IMR-90 (cell line): ENCODE results near the gene PARD6G. TPM values are rescaled to one million over a fixed set of nuclear protein-coding genes. Genes with fewer than 3 reads are reported as not detected.

Source experiments
- ATAC-seq: fragments of 200-7000 bp; cut with Tn5 transposase; 2 replicates; pipeline ENCODE4 v1.9.1; 2020; ENCODE audit warnings: low read depth, mild to moderate bottlenecking, moderate library complexity
- BruUV-seq: library from RNA; stranded (reverse); fragments of 400-500 nt; replicated peaks from 2 replicates; lab custom pipeline; 2021; lab: Mats Ljungman, UMichigan
- CTCF ChIA-PET: fragments of 300-600 bp; formaldehyde crosslinking; extraction: SDS; loops from one replicate; lab custom pipeline; 2021; ENCODE audit warnings: antibody characterized with exemption; lab: Yijun Ruan, JAX
- POLR2A ChIA-PET: fragments of 300-600 bp; sonication (Branson Sonifier 250); formaldehyde crosslinking; loops from one replicate; lab custom pipeline; 2022; ENCODE audit warnings: antibody characterized with exemption; ENCODE audit not compliant: unreplicated experiment; lab: Charles Lee
- DNase-seq: peaks from one replicate; pipeline ENCODE4 v3.0.0; 2013
- H2AFZ ChIP-seq: replicated peaks from 2 replicates; pipeline ENCODE3; 2013; ENCODE audit warnings: low read length, mild to moderate bottlenecking; ENCODE audit not compliant: poor library complexity
- H2AK5ac ChIP-seq: 2 replicates; pipeline ENCODE4 v1.6.1; 2013; ENCODE audit warnings: low read depth, low read length, inconsistent platforms
- H2AK9ac ChIP-seq: replicated peaks from 2 replicates; pipeline ENCODE3; 2013; ENCODE audit warnings: mild to moderate bottlenecking, low read depth, low read length, moderate library complexity; ENCODE audit not compliant: poor library complexity
- H2BK120ac ChIP-seq: 2 replicates; pipeline ENCODE4 v1.6.1; 2013; ENCODE audit warnings: low read depth, low read length, inconsistent platforms
- H2BK15ac ChIP-seq: 3 replicates; pipeline ENCODE4 v1.6.1; 2013; ENCODE audit warnings: low read depth, low read length, inconsistent platforms
- H2BK20ac ChIP-seq: 2 replicates; pipeline ENCODE4 v1.6.1; 2013; ENCODE audit warnings: low read depth, mild to moderate bottlenecking, inconsistent platforms, low read length, moderate library complexity
- H2BK5ac ChIP-seq: 2 replicates; pipeline ENCODE4 v1.6.1; 2013; ENCODE audit warnings: mild to moderate bottlenecking, low read depth, low read length, inconsistent platforms; ENCODE audit not compliant: poor library complexity, severe bottlenecking
- H3K14ac ChIP-seq: replicated peaks from 2 replicates; pipeline ENCODE4 v1.6.1; 2013; ENCODE audit warnings: low read depth, low read length, inconsistent platforms
- H3K18ac ChIP-seq: 2 replicates; pipeline ENCODE4 v1.6.1; 2013; ENCODE audit warnings: low read depth, low read length, control low read depth
- H3K23ac ChIP-seq: 2 replicates; pipeline ENCODE4 v1.6.1; 2013; ENCODE audit warnings: low read depth, low read length, inconsistent platforms
- H3K27ac ChIP-seq: 2 replicates; pipeline ENCODE4 v1.5.1; 2013; ENCODE audit warnings: mild to moderate bottlenecking, control low read depth, low read length; ENCODE audit not compliant: insufficient read depth
- H3K27me3 ChIP-seq: 2 replicates; pipeline ENCODE4 v1.6.1; 2013; ENCODE audit warnings: low read length; ENCODE audit not compliant: control insufficient read depth, insufficient read depth
- H3K36me3 ChIP-seq: 2 replicates; pipeline ENCODE4 v1.6.1; 2013; ENCODE audit warnings: low read length, mixed read lengths; ENCODE audit not compliant: control insufficient read depth, insufficient read depth
- H3K4ac ChIP-seq: 2 replicates; pipeline ENCODE4 v1.6.1; 2013; ENCODE audit warnings: low read depth, low read length, inconsistent platforms
- H3K4me1 ChIP-seq: 2 replicates; pipeline ENCODE4 v1.6.1; 2013; ENCODE audit warnings: low read length, mixed read lengths; ENCODE audit not compliant: control insufficient read depth, insufficient read depth
- H3K4me2 ChIP-seq: 2 replicates; pipeline ENCODE4 v1.6.1; 2013; ENCODE audit warnings: low read depth, mild to moderate bottlenecking, control low read depth, low read length, moderate library complexity
- H3K4me3 ChIP-seq: 2 replicates; pipeline ENCODE4 v1.5.1; 2013; ENCODE audit warnings: low read depth, mild to moderate bottlenecking, control low read depth, low read length, moderate library complexity; ENCODE audit not compliant: insufficient read depth
- H3K56ac ChIP-seq: 2 replicates; pipeline ENCODE4 v1.6.1; 2013; ENCODE audit warnings: low read length, inconsistent platforms; ENCODE audit not compliant: insufficient read depth; ENCODE audit errors: extremely low read depth
- H3K79me1 ChIP-seq, 2 experiments: 2 replicates each; pipeline ENCODE4 v1.6.1; 2013; ENCODE audit warnings: low read length in 2 of 2, inconsistent platforms in 1 of 2, low read depth in 1 of 2
- H3K9ac ChIP-seq: 2 replicates; pipeline ENCODE4 v1.6.1; 2013; ENCODE audit warnings: low read depth, low read length, control low read depth
- H3K9me1 ChIP-seq: 2 replicates; pipeline ENCODE4 v1.6.1; 2013; ENCODE audit warnings: low read length, inconsistent platforms; ENCODE audit not compliant: insufficient read depth
- H3K9me3 ChIP-seq: 2 replicates; pipeline ENCODE4 v1.6.1; 2013; ENCODE audit warnings: low read length; ENCODE audit not compliant: control insufficient read depth, insufficient read depth
- H4K20me1 ChIP-seq: 2 replicates; pipeline ENCODE4 v1.6.1; 2013; ENCODE audit warnings: low read length, inconsistent platforms; ENCODE audit not compliant: insufficient read depth
- H4K5ac ChIP-seq: 2 replicates; pipeline ENCODE4 v1.6.1; 2013; ENCODE audit warnings: mild to moderate bottlenecking, low read depth, low read length, control low read depth
- H4K8ac ChIP-seq, 2 experiments: 2 replicates each; pipeline ENCODE4 v1.6.1; 2013; ENCODE audit warnings: low read depth in 2 of 2, low read length in 2 of 2, control low read depth in 1 of 2, inconsistent platforms in 1 of 2
- H4K91ac ChIP-seq: 2 replicates; pipeline ENCODE4 v1.6.1; 2013; ENCODE audit warnings: low read depth, low read length, inconsistent platforms; ENCODE audit not compliant: insufficient read depth
- CHD1 ChIP-seq: IDR thresholded peaks from 2 replicates; pipeline ENCODE4 v1.6.1; 2012; ENCODE audit warnings: low read depth, low read length, improper control_type of control experiment
- MXI1 ChIP-seq: IDR thresholded peaks from 2 replicates; pipeline ENCODE4 v1.6.1; 2012; ENCODE audit warnings: low read depth, mild to moderate bottlenecking, low read length, moderate library complexity, borderline replicate concordance
- WGBS, 2 experiments: methylation state at CpG; one replicate each; pipeline versions ENCODE4 v1.1.5 to v1.1.7; 2013; ENCODE audit warnings: missing lambda C conversion rate in 2 of 2; ENCODE audit not compliant: insufficient read length in 1 of 2; ENCODE audit errors: extremely low coverage in 2 of 2; 5-methylcytosine and 5-hydroxymethylcytosine counted together
- dilution Hi-C: fragments of 300-500 bp; cut with HindIII; formaldehyde crosslinking; loops from one replicate; pipeline ENCODE4 v1.14.3; 2018; ENCODE audit warnings: low sequenced_read_pairs; ENCODE audit not compliant: unreplicated experiment
- in situ Hi-C: fragments of 300-500 bp; cut with MboI; formaldehyde crosslinking; loops from 3 replicates; pipeline ENCODE4 v1.14.3; 2019; ENCODE audit warnings: low sequenced_read_pairs, inconsistent platforms, mixed read lengths
- intact Hi-C: fragments of 100-400 bp; cut with micrococcal nuclease; formaldehyde crosslinking; loops from 2 replicates; pipeline ENCODE4 v1.10.0; 2022
- polyA plus RNA-seq, 3 experiments: library from polyadenylated mRNA; depleted of rRNA; stranded (reverse); fragments of >200 nt; gene quantifications; 2 replicates each; pipeline ENCODE4 v1.2.3, GENCODE V29; 2012; ENCODE audit warnings: low replicate concordance in 1 of 3
- total RNA-seq: library from RNA; depleted of rRNA; stranded (reverse); fragments of >200 nt; gene quantifications from 2 replicates; pipeline ENCODE4 v1.2.3, GENCODE V29; 2012

The PARD6G gene
- total and polyA plus RNA-seq, 2 of the 4 experiments (the other 2 are of a cell fraction) = 2.5 to 4.6 TPM

DNA sequence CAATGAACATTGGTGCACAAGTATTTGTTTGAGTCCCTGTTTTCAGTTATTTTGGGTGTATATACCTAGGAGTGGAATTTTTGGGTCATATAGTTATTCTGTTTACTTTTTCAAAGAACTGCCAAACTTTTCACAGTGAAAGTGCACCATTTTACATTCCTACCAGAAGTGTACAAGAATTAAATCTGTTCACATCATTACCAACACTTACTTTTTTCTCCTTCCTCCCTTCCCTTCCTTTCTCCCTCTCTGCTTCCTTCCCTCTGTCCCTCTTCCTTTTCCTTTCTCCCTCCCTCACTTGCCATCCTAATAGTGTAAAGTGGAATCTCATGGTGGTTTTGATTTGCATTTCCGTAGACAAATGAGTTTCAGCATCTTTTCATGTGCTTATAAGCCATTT, 126.4 kb downstream of the PARD6G start:
- Histone ChIP-seq H3K4me2 (no peak overlapping the region), H3K4me1 (no peaks in the 10 kb centered on the region), H2BK20ac (no peak overlapping the region), H3K9ac (no peak overlapping the region), H2AK5ac (no peak overlapping the region), H3K14ac (no peak overlapping the region), H3K9me1 (peaks cover 5% of the 10 kb centered on the region; the same call in 1 of the 2 replicates), H2BK5ac (no peak overlapping the region), H2BK15ac (no peak overlapping the region), H3K36me3 (peaks cover 13% of the 10 kb centered on the region), H4K5ac (no peak overlapping the region), H4K91ac (no peak overlapping the region), H3K23ac (no peak overlapping the region), H3K27ac (no peak overlapping the region), H3K79me1 (peaks cover 18 to 57% of the 10 kb centered on the region in 2 experiments), H3K56ac (no peak overlapping the region), H3K4ac (no peak overlapping the region), H3K18ac (no peak overlapping the region), H2BK120ac (no peak overlapping the region), H4K8ac (no peak overlapping the region), H2AFZ (no peak overlapping the region), H4K20me1 (peaks cover 16% of the 10 kb centered on the region; the same call in 1 of the 2 replicates), H3K9me3 (no peaks in the 10 kb centered on the region), H2AK9ac (no peak overlapping the region), H3K4me3 (no peak overlapping the region), H3K27me3 (no peaks in the 10 kb centered on the region)
- intact Hi-C loops (no loop called here), dilution Hi-C loops (no loop called here), in situ Hi-C loops (no loop called here)
- DNase-seq = no peak
- ChIA-PET CTCF (no interaction called here), POLR2A (no interaction called here)
- no CpG with 5 or more reads among the region's 1 CpG for WGBS, 2 experiments
- no peak for ATAC-seq
- TF ChIP-seq CHD1 (no peak), MXI1 (no peak)
- no TSS peak for BruUV-seq
